GM13976 (cell line): ENCODE measurements around the gene KBTBD3.

Experiments used
- DNase-seq: peaks from one replicate; pipeline ENCODE4 v3.0.0; 2012; ENCODE audit warnings: low spot score
- CTCF ChIP-seq: IDR thresholded peaks from 2 replicates; pipeline ENCODE4 v1.5.1; 2012; ENCODE audit warnings: borderline replicate concordance, mild to moderate bottlenecking; ENCODE audit not compliant: insufficient read depth; ENCODE audit errors: extremely low read depth, missing control alignments, control extremely low read depth
- in situ Hi-C: fragments of 300-500 bp; cut with MboI; formaldehyde crosslinking; loops from one replicate; pipeline ENCODE4 v1.12.0; 2022; ENCODE audit warnings: low sequenced_read_pairs, mixed read lengths, inconsistent platforms; ENCODE audit not compliant: unreplicated experiment

KBTBD3 gene

GRCh38 chr11:106092446-106092845 is 15.3 kb upstream of the KBTBD3 start:
- peak; percentile 13 for DNase-seq
- in situ Hi-C loops, result no loop called here
- TF ChIP-seq CTCF, result no peak

GRCh38 chr11:106091480-106092123 is 14.5 kb upstream of the KBTBD3 start:
- TF ChIP-seq CTCF, result no peak
- in situ Hi-C loops, result no loop called here
- peak; percentile 48 for DNase-seq

- in situ Hi-C loops, result no loop called here
- DNase-seq, result no peak
- no peak for TF ChIP-seq CTCF
Observed at GRCh38 chr11:106088896-106089295, 11.7 kb upstream of the KBTBD3 start.

GRCh38 chr11:106087815-106088435 is 10.8 kb upstream of the KBTBD3 start:
- peak; percentile 77 for TF ChIP-seq CTCF
- in situ Hi-C loops, result no loop called here
- DNase-seq, result no peak

- in situ Hi-C loops, result no loop called here
- no peak for DNase-seq
- no peak for TF ChIP-seq CTCF
Observed at GRCh38 chr11:106086850-106087249, 9.7 kb upstream of the KBTBD3 start.

GRCh38 chr11:106086135-106086534 is 9.0 kb upstream of the KBTBD3 start:
- in situ Hi-C loops, result no loop called here
- DNase-seq, result no peak
- TF ChIP-seq CTCF, result no peak
